Naive thymus-derived CD4-positive, alpha-beta T cell (primary cell): ENCODE data around the gene MED22. TPM values are rescaled to one million over a fixed set of nuclear protein-coding genes. Genes with fewer than 3 reads are reported as not detected.
A peak's percentile ranks its signal among the peaks of the same experiment; 100 is the strongest.

ENCODE experiments used
- ATAC-seq: fragments of 150-1000 bp; cut with Tn5 transposase; 2 replicates; pipeline ENCODE4 v1.10.0; 2021; ENCODE audit warnings: mild to moderate bottlenecking, moderate library complexity
- CTCF ChIA-PET: fragments of 350-600 bp; sonication (Branson Sonifier 250); formaldehyde crosslinking; loops from one replicate; lab custom pipeline; 2021; ENCODE audit warnings: antibody characterized with exemption; lab: Charles Lee
- POLR2A ChIA-PET: fragments of 350-600 bp; sonication (Branson Sonifier 250); formaldehyde crosslinking; loops from one replicate; lab custom pipeline; 2021; ENCODE audit warnings: antibody characterized with exemption, inconsistent platforms; lab: Charles Lee
- DNase-seq, 9 donors: peaks; one replicate each; pipeline versions ENCODE4 v3.0.0 to v3.0.0-alpha.2; 2020 to 2022; ENCODE audit warnings: mixed read lengths in 1 of 9
- H3K27ac ChIP-seq: one replicate; pipeline ENCODE4 v1.7.0; 2013; ENCODE audit warnings: mild to moderate bottlenecking, low read depth, low read length, moderate library complexity
- H3K27me3 ChIP-seq, 2 donors: one replicate each; pipeline ENCODE4 v1.7.0; 2013; ENCODE audit warnings: low read length in 2 of 2, mild to moderate bottlenecking in 2 of 2, moderate library complexity in 2 of 2; ENCODE audit not compliant: control insufficient read depth in 2 of 2, insufficient read depth in 2 of 2
- H3K36me3 ChIP-seq, 3 experiments: 1 replicate in 2 of 3; 2 replicates in 1 of 3; pipeline ENCODE4 v1.7.0; 2013; ENCODE audit warnings: low read length in 3 of 3, mild to moderate bottlenecking in 3 of 3, moderate library complexity in 1 of 3; ENCODE audit not compliant: insufficient read depth in 3 of 3, control insufficient read depth in 2 of 3
- H3K4me1 ChIP-seq, 2 donors: one replicate each; pipeline ENCODE4 v1.7.0; 2013; ENCODE audit warnings: low read length in 2 of 2, mild to moderate bottlenecking in 2 of 2, moderate library complexity in 1 of 2; ENCODE audit not compliant: control insufficient read depth in 2 of 2, insufficient read depth in 2 of 2
- H3K4me3 ChIP-seq: 2 replicates; pipeline ENCODE4 v1.7.0; 2013; ENCODE audit warnings: mild to moderate bottlenecking, low read length
- H3K9me3 ChIP-seq, 3 experiments: 1 replicate in 2 of 3; 2 replicates in 1 of 3; pipeline ENCODE4 v1.7.0; 2013; ENCODE audit warnings: low read length in 3 of 3; ENCODE audit not compliant: control insufficient read depth in 2 of 3
- H3K27ac Mint-ChIP-seq, 9 donors: one replicate each; pipeline ENCODE4 v1.8.0; 2020 to 2022; ENCODE audit warnings: mixed read lengths in 9 of 9, mild to moderate bottlenecking in 8 of 9, moderate library complexity in 5 of 9, inconsistent platforms in 2 of 9
- H3K27me3 Mint-ChIP-seq, 5 donors: one replicate each; pipeline ENCODE4 v1.8.0; 2021 to 2022; ENCODE audit warnings: mixed read lengths in 5 of 5, mild to moderate bottlenecking in 1 of 5
- H3K36me3 Mint-ChIP-seq, 5 donors: one replicate each; pipeline ENCODE4 v1.8.0; 2020 to 2022; ENCODE audit warnings: mixed read lengths in 5 of 5, mild to moderate bottlenecking in 3 of 5, inconsistent platforms in 1 of 5
- H3K4me1 Mint-ChIP-seq, 7 donors: one replicate each; pipeline ENCODE4 v1.8.0; 2020 to 2022; ENCODE audit warnings: mixed read lengths in 7 of 7, mild to moderate bottlenecking in 3 of 7, inconsistent platforms in 1 of 7
- H3K4me3 Mint-ChIP-seq, 10 donors: one replicate each; pipeline ENCODE4 v1.8.0; 2020 to 2022; ENCODE audit warnings: mild to moderate bottlenecking in 10 of 10, mixed read lengths in 10 of 10, moderate library complexity in 6 of 10, inconsistent platforms in 2 of 10
- H3K9me3 Mint-ChIP-seq, 11 donors: one replicate each; pipeline ENCODE4 v1.8.0; 2020 to 2022; ENCODE audit warnings: mixed read lengths in 11 of 11, mild to moderate bottlenecking in 4 of 11, inconsistent platforms in 1 of 11, moderate library complexity in 1 of 11
- intact Hi-C, 2 donors: fragments of 100-400 bp; cut with micrococcal nuclease; formaldehyde crosslinking; loops; one replicate each; pipeline ENCODE4 v1.15.1; 2023
- polyA plus RNA-seq, 2 donors: library from polyadenylated mRNA; unstranded; fragments of 300-500 nt; fragmentation: Illumina TruSeq; gene quantifications; one replicate each; pipeline ENCODE4 v1.2.3, GENCODE V29; 2021
- total RNA-seq, 6 experiments: library from RNA in 5 of 6; stranded (reverse) in 5 of 6; gene quantifications; 1 replicate in 5 of 6; 2 replicates in 1 of 6; pipeline ENCODE4 v1.2.3 and lab custom pipeline; 2021 to 2026

MED22 gene
- total and polyA plus RNA-seq, 7 experiments from 2014 or later = 13.5 to 44.6 (median 30.3) TPM

DNA sequence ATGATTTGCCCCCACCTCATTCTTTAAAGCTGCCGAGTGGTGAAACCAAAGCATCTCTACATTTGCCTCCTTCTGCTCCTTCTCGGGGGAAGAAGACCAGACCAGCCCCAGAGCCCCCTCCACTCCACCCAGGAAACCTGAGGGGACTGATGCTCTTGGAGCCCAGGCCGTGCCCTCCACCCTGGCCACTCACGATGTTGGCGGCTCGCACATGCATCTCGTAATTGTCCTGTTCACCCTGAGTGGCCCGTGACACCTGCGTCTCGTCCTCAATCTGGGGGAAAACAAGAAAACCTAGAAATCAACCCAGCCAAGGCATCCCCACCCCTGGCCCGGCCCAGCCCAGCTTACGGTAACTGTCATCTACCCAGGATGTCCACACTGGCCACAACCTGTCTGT lies 3.0 kb downstream of the MED22 start:
- POLR2A ChIA-PET = interaction anchor here (3.7 kb wide), 1 partner anchor 12 kb away, joined by 27 read pairs; the partner anchor contains the start of genes SURF1 and SURF2
- intact Hi-C loops = loop anchor here (5.0 to 10.0 kb wide), 4 partner anchors 72 to 820 kb away; partner anchors contain the start of genes BRD3 (in 1 of the 2), CACFD1 (in 1 of the 2), REXO4 (in 1 of the 2) and RNU6ATAC (in 1 of the 2)
- peak overlapping the region in 2 of 9 donors; percentile 9 to 55 for H3K27ac Mint-ChIP-seq
- H3K4me1 ChIP-seq = peaks cover 20 to 27% of the 10 kb centered on the region in 2 donors
- H3K27me3 Mint-ChIP-seq = peaks cover 0 to 2% (median 0%) of the 10 kb centered on the region in 5 donors
- CTCF ChIA-PET = no interaction called here
- H3K9me3 ChIP-seq = no peaks in the 10 kb centered on the region
- H3K27me3 ChIP-seq = no peaks in the 10 kb centered on the region
- H3K36me3 ChIP-seq = peaks cover 7 to 78% (median 7%) of the 10 kb centered on the region in 3 experiments
- DNase-seq = no peak
- H3K27ac ChIP-seq = no peak overlapping the region
- H3K9me3 Mint-ChIP-seq = peaks cover 0 to 2% (median 0%) of the 10 kb centered on the region in 11 donors
- H3K4me1 Mint-ChIP-seq = peaks cover 41 to 57% (median 46%) of the 10 kb centered on the region in 7 donors
- ATAC-seq = no peak
- peaks cover 8 to 30% (median 21%) of the 10 kb centered on the region in 5 donors for H3K36me3 Mint-ChIP-seq
- H3K4me3 ChIP-seq = no peak overlapping the region
- peak overlapping the region in 2 of 10 donors; percentile 4 to 56 for H3K4me3 Mint-ChIP-seq

DNA sequence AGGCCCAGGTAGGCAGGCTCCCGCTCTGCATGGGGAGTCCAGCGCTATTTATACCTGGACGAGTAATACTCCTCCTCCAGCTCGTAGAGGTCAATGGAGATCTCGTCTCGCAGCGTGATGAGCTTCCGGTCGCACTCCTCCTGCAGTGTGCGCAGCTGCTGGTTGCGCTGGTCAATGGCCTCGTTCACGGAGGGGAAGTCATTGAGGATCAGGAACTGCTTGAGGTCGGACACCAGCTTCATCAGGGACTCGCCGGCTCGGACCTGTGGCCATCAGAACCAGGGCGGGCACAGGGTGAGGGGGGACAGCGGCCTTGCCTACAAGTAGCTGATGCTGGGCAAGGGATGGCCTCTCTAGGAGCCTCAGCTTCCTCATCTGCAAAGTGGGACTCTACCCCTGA lies 3.9 kb downstream of the MED22 start:
- ChIA-PET POLR2A (interaction anchor here (0.9 to 2.2 kb wide), 3 partner anchors 8 to 12 kb away, joined by 3 to 15 read pairs (median 4); partner anchors contain the start of genes SURF1 and SURF2), CTCF (interaction anchor here (0.9 kb wide), 1 partner anchor 157 kb away, joined by 3 read pairs; no protein-coding TSS in a partner anchor)
- Histone ChIP-seq H3K27me3 (no peaks in the 10 kb centered on the region), H3K4me3 (no peak overlapping the region), H3K36me3 (peaks cover 0 to 77% (median 4%) of the 10 kb centered on the region in 3 experiments), H3K9me3 (no peaks in the 10 kb centered on the region), H3K27ac (no peak overlapping the region), H3K4me1 (peaks cover 15 to 25% of the 10 kb centered on the region in 2 donors)
- peaks cover 0 to 2% (median 0%) of the 10 kb centered on the region in 5 donors for H3K27me3 Mint-ChIP-seq
- peaks cover 39 to 57% (median 46%) of the 10 kb centered on the region in 7 donors for H3K4me1 Mint-ChIP-seq
- no peak overlapping the region for H3K4me3 Mint-ChIP-seq
- DNase-seq (no peak), ATAC-seq (no peak)
- no peak overlapping the region for H3K27ac Mint-ChIP-seq
- no peaks in the 10 kb centered on the region for H3K9me3 Mint-ChIP-seq
- intact Hi-C loops = loop anchor here in 1 of 2 donors (10.0 kb wide), 1 partner anchor 821 kb away; the partner anchor contains the start of gene RNU6ATAC
- H3K36me3 Mint-ChIP-seq = peaks cover 9 to 27% (median 23%) of the 10 kb centered on the region in 5 donors

DNA sequence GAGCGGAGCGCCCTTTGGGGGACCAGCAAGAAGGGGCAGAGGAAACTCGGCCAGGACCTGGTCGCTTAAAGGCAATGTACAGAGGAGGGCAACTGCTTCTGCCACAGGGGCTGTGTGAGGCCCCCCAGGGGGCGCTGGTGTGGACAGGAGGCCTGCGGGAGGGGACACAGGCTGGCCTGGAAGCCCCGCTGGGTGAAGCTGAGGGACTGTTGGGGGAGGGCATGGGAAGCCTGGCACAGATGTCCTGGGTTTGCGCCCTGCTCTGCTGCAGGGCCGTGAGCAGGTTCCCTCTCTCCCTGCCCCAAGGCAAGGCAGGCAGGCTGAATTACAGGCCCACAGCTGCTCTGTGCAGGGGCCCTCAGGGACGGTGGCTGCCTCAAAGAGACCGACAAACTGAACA lies 5.4 kb downstream of the MED22 start:
- no peak overlapping the region for H3K27ac ChIP-seq
- CTCF ChIA-PET = interaction anchor here (0.7 kb wide), 1 partner anchor 233 kb away, joined by 3 read pairs; no protein-coding TSS in a partner anchor
- H3K27me3 Mint-ChIP-seq = no peaks in the 10 kb centered on the region
- peaks cover 32 to 47% (median 38%) of the 10 kb centered on the region in 7 donors for H3K4me1 Mint-ChIP-seq
- POLR2A ChIA-PET = interaction anchor here (0.5 to 2.2 kb wide), 2 partner anchors 14 to 43 kb away, joined by 4 to 15 read pairs; partner anchors contain the start of genes SURF1 and SURF2
- H3K9me3 ChIP-seq = no peaks in the 10 kb centered on the region
- H3K4me3 Mint-ChIP-seq = no peak overlapping the region
- no peaks in the 10 kb centered on the region for H3K9me3 Mint-ChIP-seq
- DNase-seq (no peak), ATAC-seq (no peak)
- H3K36me3 ChIP-seq = peaks cover 0 to 66% (median 4%) of the 10 kb centered on the region in 3 experiments
- intact Hi-C loops = loop anchor here in 1 of 2 donors (10.0 kb wide), 1 partner anchor 822 kb away; the partner anchor contains the start of gene RNU6ATAC
- H3K36me3 Mint-ChIP-seq = peaks cover 0 to 24% (median 18%) of the 10 kb centered on the region in 5 donors
- peaks cover 11 to 21% of the 10 kb centered on the region in 2 donors for H3K4me1 ChIP-seq
- no peak overlapping the region for H3K4me3 ChIP-seq
- no peaks in the 10 kb centered on the region for H3K27me3 ChIP-seq
- no peak overlapping the region for H3K27ac Mint-ChIP-seq

GRCh38 chr9:133342069-133342406 lies 5.9 kb downstream of the MED22 start:
- no peaks in the 10 kb centered on the region for H3K9me3 Mint-ChIP-seq
- no peaks in the 10 kb centered on the region for H3K27me3 ChIP-seq
- no peak overlapping the region for H3K4me3 Mint-ChIP-seq
- H3K9me3 ChIP-seq = no peaks in the 10 kb centered on the region
- H3K4me3 ChIP-seq = no peak overlapping the region
- CTCF ChIA-PET = no interaction called here
- no peaks in the 10 kb centered on the region for H3K27me3 Mint-ChIP-seq
- H3K27ac ChIP-seq = no peak overlapping the region
- no peak for DNase-seq
- intact Hi-C loops = loop anchor here in 1 of 2 donors (10.0 kb wide), 1 partner anchor 823 kb away; the partner anchor contains the start of gene RNU6ATAC
- H3K36me3 Mint-ChIP-seq = peaks cover 0 to 24% (median 17%) of the 10 kb centered on the region in 5 donors
- peaks cover 11 to 21% of the 10 kb centered on the region in 2 donors for H3K4me1 ChIP-seq
- POLR2A ChIA-PET = interaction anchor here (2.2 to 2.3 kb wide), 2 partner anchors 14 kb away, joined by 10 to 15 read pairs; partner anchors contain the start of genes SURF1 and SURF2
- no peak for ATAC-seq
- H3K4me1 Mint-ChIP-seq = peaks cover 31 to 44% (median 36%) of the 10 kb centered on the region in 7 donors
- no peak overlapping the region for H3K27ac Mint-ChIP-seq
- peaks cover 0 to 66% (median 4%) of the 10 kb centered on the region in 3 experiments for H3K36me3 ChIP-seq

DNA sequence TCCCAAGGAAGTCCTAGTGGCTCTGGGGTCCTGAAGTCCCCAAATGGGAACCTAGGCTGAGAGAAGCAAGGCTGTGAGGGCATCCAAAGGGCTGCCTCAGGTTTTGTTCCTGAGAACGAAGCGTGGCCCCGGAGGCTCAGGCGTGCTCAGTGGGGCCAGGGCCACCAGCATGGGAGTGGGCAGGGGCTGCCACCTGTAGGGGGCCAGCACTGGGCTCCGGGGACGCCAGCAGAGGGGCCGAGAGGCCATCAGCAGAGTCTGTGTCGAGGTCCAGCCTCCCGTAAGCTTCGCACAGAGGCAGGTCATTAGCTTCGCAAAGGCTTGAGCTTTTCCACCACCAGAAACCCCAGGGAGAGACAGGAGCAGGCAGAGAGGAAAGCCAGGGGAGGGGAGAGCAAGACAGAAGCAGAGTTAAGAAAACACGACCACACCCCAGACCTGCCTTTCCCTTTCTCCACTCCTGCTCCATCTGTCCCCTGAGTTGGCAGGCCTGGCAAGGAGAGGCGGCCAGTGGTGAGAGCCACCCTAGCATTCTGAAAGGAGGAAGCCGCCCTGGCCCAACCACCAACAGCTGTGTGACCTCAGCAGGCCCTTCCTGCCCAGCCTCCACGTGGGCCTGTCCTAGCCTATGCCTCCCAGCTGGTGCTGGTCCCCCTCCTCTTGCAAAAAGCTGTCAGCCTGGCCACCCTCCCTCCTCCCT lies 6.4 kb downstream of the MED22 start:
- Histone ChIP-seq H3K27ac (peak overlapping the region; percentile 27), H3K4me3 (no peak overlapping the region), H3K27me3 (no peaks in the 10 kb centered on the region), H3K9me3 (no peaks in the 10 kb centered on the region), H3K36me3 (peaks cover 0 to 66% (median 4%) of the 10 kb centered on the region in 3 experiments), H3K4me1 (peaks cover 7 to 19% of the 10 kb centered on the region in 2 donors)
- peaks cover 26 to 44% (median 31%) of the 10 kb centered on the region in 7 donors for H3K4me1 Mint-ChIP-seq
- no peaks in the 10 kb centered on the region for H3K9me3 Mint-ChIP-seq
- peak overlapping the region in 2 of 9 donors; percentile 42 to 54 for H3K27ac Mint-ChIP-seq
- ATAC-seq (peak; percentile 87), DNase-seq (no peak)
- ChIA-PET CTCF (no interaction called here), POLR2A (interaction anchor here (2.3 kb wide), 1 partner anchor 15 kb away, joined by 10 read pairs; the partner anchor contains the start of genes SURF1 and SURF2)
- intact Hi-C loops = loop anchor here in 1 of 2 donors (10.0 kb wide), 1 partner anchor 823 kb away; the partner anchor contains the start of gene RNU6ATAC
- peaks cover 0 to 24% (median 15%) of the 10 kb centered on the region in 5 donors for H3K36me3 Mint-ChIP-seq
- peak overlapping the region in 1 of 10 donors; percentile 16 for H3K4me3 Mint-ChIP-seq
- H3K27me3 Mint-ChIP-seq = no peaks in the 10 kb centered on the region

- POLR2A ChIA-PET = interaction anchor here (1.1 to 2.3 kb wide), 5 partner anchors 11 to 36 kb away, joined by 3 to 10 read pairs (median 4); partner anchors contain the start of genes SURF1 and SURF2
- CTCF ChIA-PET = no interaction called here
- Mint-ChIP-seq H3K4me1 (peaks cover 22 to 44% (median 31%) of the 10 kb centered on the region in 7 donors), H3K4me3 (peak overlapping the region in 2 of 10 donors; percentile 8 to 36), H3K36me3 (peaks cover 0 to 24% (median 15%) of the 10 kb centered on the region in 5 donors), H3K27me3 (no peaks in the 10 kb centered on the region), H3K9me3 (no peaks in the 10 kb centered on the region), H3K27ac (peak overlapping the region in 7 of 9 donors; percentile 54 to 80 (median 75))
- Histone ChIP-seq H3K4me3 (no peak overlapping the region), H3K4me1 (peaks cover 4 to 17% of the 10 kb centered on the region in 2 donors), H3K27me3 (no peaks in the 10 kb centered on the region), H3K9me3 (no peaks in the 10 kb centered on the region), H3K36me3 (peaks cover 0 to 66% (median 4%) of the 10 kb centered on the region in 3 experiments), H3K27ac (peak overlapping the region; percentile 27)
- DNase-seq (no peak), ATAC-seq (no peak)
- intact Hi-C loops = loop anchor here in 1 of 2 donors (10.0 kb wide), 1 partner anchor 824 kb away; the partner anchor contains the start of gene RNU6ATAC
Measured at GRCh38 chr9:133340916-133341315, 7.0 kb downstream of the MED22 start.
